Cardiac muscle cell (in vitro differentiated cells and primary cell): ENCODE data around the gene BAIAP3. TPM values are rescaled to one million over a fixed set of nuclear protein-coding genes. Genes with fewer than 3 reads are reported as not detected.
A peak's percentile ranks its signal among the peaks of the same experiment; 100 is the strongest.

Experiments
- DNase-seq, 2 donors: peaks; one replicate each; pipeline versions ENCODE4 v3.0.0 to v3.0.0-alpha.2; 2010 to 2017; ENCODE audit warnings: low read depth in 1 of 2, low spot score in 1 of 2
- H3K27ac ChIP-seq: fragments of 200-600 bp; sonication (generic); 2 replicates; pipeline ENCODE4 v1.5.1; 2016
- H3K27me3 ChIP-seq: fragments of 200-600 bp; sonication (generic); 2 replicates; pipeline ENCODE4 v1.6.0; 2016; ENCODE audit warnings: control low read depth
- H3K36me3 ChIP-seq: fragments of 200-600 bp; sonication (generic); 2 replicates; pipeline ENCODE4 v1.5.1; 2016; ENCODE audit warnings: control low read depth
- H3K4me1 ChIP-seq: fragments of 200-600 bp; sonication (generic); 2 replicates; pipeline ENCODE4 v1.8.1; 2017; ENCODE audit warnings: low read depth, mild to moderate bottlenecking, mixed run types
- H3K4me3 ChIP-seq: fragments of 200-600 bp; sonication (generic); 2 replicates; pipeline ENCODE4 v1.5.1; 2016; ENCODE audit warnings: mild to moderate bottlenecking
- H3K9me3 ChIP-seq: fragments of 200-600 bp; sonication (generic); 2 replicates; pipeline ENCODE4 v1.5.1; 2017; ENCODE audit warnings: low read depth, mild to moderate bottlenecking, control low read depth
- polyA plus RNA-seq: library from polyadenylated mRNA; unstranded; fragments of >200 nt; fragmentation: Nextera tagmentation; extraction: Ambion mirVana; gene quantifications from 2 replicates; pipeline ENCODE4 v1.2.1, GENCODE V29; 2016
- total RNA-seq: library from RNA; depleted of rRNA; stranded (reverse); fragments of >200 nt; gene quantifications from 2 replicates; pipeline ENCODE4 v1.2.3, GENCODE V29; 2016
- TF ChIP-seq, protein P1 (sequence below): IDR thresholded peaks from 2 replicates; pipeline ENCODE4 v1.5.1; 2012; ENCODE audit warnings: low read depth, mild to moderate bottlenecking, low read length

Gene BAIAP3
- total and polyA plus RNA-seq, 2 experiments from 2014 or later = 7.4 to 7.7 TPM

- TF ChIP-seq, protein P1, sequence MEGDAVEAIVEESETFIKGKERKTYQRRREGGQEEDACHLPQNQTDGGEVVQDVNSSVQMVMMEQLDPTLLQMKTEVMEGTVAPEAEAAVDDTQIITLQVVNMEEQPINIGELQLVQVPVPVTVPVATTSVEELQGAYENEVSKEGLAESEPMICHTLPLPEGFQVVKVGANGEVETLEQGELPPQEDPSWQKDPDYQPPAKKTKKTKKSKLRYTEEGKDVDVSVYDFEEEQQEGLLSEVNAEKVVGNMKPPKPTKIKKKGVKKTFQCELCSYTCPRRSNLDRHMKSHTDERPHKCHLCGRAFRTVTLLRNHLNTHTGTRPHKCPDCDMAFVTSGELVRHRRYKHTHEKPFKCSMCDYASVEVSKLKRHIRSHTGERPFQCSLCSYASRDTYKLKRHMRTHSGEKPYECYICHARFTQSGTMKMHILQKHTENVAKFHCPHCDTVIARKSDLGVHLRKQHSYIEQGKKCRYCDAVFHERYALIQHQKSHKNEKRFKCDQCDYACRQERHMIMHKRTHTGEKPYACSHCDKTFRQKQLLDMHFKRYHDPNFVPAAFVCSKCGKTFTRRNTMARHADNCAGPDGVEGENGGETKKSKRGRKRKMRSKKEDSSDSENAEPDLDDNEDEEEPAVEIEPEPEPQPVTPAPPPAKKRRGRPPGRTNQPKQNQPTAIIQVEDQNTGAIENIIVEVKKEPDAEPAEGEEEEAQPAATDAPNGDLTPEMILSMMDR = no peak
- H3K9me3 ChIP-seq = no peaks in the 10 kb centered on the region
- no peaks in the 10 kb centered on the region for H3K36me3 ChIP-seq
- no peak overlapping the region for H3K27ac ChIP-seq
- no peaks in the 10 kb centered on the region for H3K4me1 ChIP-seq
- no peak overlapping the region for H3K4me3 ChIP-seq
- DNase-seq = no peak
- peaks cover 3% of the 10 kb centered on the region for H3K27me3 ChIP-seq
Observed at GRCh38 chr16:1374418-1375297, 41.2 kb downstream of the BAIAP3 start.

DNA sequence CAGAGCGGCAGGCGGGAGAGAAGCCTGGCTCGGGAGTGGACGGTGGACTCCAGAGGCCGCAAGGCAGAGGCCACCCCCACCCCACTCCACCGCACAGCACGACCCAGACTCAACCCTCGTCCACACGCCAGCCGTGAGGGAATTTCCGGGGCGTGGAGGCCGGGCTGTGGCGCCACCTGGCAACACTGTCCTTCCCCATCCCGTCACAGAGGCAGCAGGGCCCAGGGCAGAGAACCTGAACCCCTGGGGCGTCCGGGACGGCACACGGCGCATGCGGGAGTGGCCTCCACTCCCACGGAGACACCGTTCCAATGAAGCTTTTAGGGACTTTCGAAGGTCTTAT, 41.8 kb downstream of the BAIAP3 start:
- H3K36me3 ChIP-seq = no peaks in the 10 kb centered on the region
- TF ChIP-seq, protein P1 = no peak
- no peaks in the 10 kb centered on the region for H3K9me3 ChIP-seq
- no peak for DNase-seq
- H3K4me1 ChIP-seq = no peaks in the 10 kb centered on the region
- H3K4me3 ChIP-seq = no peak overlapping the region
- H3K27ac ChIP-seq = no peak overlapping the region
- H3K27me3 ChIP-seq = peaks cover 3% of the 10 kb centered on the region

DNA sequence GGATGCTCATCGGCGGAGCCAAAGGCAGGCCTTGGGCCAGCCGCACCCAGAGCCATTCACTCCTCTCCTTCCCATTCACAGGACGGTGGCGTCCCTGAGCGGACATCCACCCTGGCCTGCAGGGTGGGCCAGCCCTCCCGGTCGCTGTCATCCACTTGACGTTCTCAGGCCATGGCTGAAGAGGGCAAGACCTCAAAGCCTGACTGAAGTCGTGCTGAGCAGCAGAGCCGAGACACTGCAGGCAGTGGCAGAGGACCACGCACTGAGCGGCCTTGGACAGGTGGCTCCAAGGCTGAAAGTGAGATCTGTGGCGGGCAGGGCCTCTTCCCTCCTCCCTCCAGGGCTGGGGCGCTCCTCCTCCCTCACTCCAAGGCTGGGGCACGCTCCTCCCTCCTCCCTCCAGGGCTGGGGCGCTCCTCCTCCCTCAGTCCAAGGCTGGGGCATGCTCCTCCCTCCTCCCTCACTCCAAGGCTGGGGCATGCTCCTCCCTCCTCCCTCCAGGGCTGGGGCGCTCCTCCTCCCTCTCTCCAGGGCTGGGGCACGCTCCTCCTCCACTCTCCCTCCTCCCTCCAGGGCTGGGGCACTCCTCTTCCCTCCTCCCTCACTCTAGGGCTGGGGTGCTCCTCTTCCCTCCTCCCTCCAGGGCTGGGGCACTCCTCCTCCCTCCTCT, 42.4 kb downstream of the BAIAP3 start:
- no peaks in the 10 kb centered on the region for H3K9me3 ChIP-seq

DNA sequence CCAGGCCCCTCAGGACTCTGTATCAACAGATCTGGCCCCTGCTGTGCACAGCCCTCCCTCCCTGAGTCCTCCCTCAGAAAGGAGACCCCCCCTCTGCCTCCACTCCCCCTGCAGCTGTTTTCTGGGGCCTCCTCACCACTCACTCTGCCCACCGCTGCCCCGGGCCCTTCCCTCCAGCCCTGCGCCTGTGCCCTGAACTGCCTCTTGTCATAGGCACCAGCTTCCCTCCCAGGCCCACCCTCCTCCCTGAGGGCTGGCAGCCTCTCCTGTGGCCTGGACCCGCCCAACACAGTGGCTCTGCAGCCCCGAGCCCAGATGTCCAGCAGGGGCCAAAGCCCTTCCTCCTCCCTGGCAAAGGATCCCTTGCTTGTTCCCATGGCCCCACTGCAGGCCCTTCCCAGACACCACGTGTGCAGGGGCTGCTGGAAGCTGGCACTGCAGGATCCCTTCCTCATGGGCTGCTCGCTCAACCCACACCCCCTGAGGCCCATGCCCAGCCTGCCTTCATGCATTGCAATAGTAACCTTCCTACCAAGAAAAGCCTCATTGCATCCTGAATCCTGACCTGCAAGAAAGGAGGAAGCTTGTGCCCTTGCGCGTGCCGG, 44.1 kb downstream of the BAIAP3 start:
- no peaks in the 10 kb centered on the region for H3K36me3 ChIP-seq
- H3K27me3 ChIP-seq = peaks cover 3% of the 10 kb centered on the region
- DNase-seq = no peak
- H3K4me3 ChIP-seq = no peak overlapping the region
- no peaks in the 10 kb centered on the region for H3K4me1 ChIP-seq
- TF ChIP-seq, protein P1 = no peak
- H3K27ac ChIP-seq = no peak overlapping the region
- H3K9me3 ChIP-seq = no peaks in the 10 kb centered on the region

More for the DNA sequence above, 42.4 kb downstream of the BAIAP3 start:
- no peak for DNase-seq
- TF ChIP-seq, protein P1 = no peak
- Histone ChIP-seq H3K36me3 (no peaks in the 10 kb centered on the region), H3K27ac (no peak overlapping the region), H3K4me3 (no peak overlapping the region), H3K4me1 (no peaks in the 10 kb centered on the region), H3K27me3 (peaks cover 3% of the 10 kb centered on the region)

DNA sequence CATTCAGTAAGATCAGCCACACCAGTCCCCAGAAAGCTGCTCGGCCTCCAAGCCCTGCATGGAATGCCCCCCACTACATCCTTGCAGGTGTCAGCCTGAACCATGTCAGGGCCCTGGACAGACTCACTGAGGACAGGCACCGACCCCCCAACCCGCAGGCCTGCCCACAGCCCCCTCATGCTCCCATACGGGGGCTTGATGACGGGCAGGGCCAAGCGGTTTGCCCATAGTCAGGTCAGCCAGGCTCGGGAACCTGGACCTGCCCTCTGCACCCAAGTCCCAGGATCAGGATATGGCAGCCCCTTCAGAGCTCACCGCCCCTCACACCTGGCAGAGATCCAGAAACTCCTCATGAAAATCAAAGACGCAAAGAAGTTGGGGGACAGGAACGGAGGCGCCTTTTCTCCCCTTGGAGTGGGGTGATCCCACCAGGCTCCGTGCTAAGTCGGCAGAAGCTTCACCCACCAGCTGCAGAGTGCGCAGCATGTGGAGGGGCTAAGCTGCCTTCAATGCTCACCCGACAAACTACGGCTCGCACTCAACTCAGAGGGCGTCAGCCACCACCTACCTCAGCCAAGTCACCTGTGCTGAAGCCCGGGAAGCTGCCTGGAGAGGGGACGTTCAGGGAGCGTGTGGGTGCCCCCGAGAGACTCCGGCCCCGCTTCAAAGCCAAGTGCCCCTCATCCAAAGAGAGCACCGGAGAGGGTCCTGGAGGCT, 44.8 kb downstream of the BAIAP3 start:
- no peak for DNase-seq

More for the DNA sequence above, 44.8 kb downstream of the BAIAP3 start:
- Histone ChIP-seq H3K27ac (no peak overlapping the region), H3K36me3 (no peaks in the 10 kb centered on the region), H3K4me1 (no peaks in the 10 kb centered on the region), H3K4me3 (peak overlapping the region; percentile 44), H3K9me3 (no peaks in the 10 kb centered on the region), H3K27me3 (peaks cover 3% of the 10 kb centered on the region)
- TF ChIP-seq, protein P1 = no peak
